Middle frontal gyrus (tissue), 1 donor: ENCODE results near the gene RAD51B.
"Not testable (repeated sequence)": the region's sequence is repeated elsewhere in the genome, so short reads cannot be mapped to it uniquely, and the experiment has no call there.

Experiments used
- DNase-seq: peaks from one replicate; pipeline ENCODE4 v3.0.0-alpha.2; 2015; ENCODE audit warnings: low spot score; ENCODE audit errors: extremely low spot score

RAD51B gene

GRCh38 chr14:68269136-68269927 is 449.8 kb downstream of the RAD51B start:
- DNase-seq, result no peak

- DNase-seq, result no peak
These were observed 450.8 kb downstream of the RAD51B start for GRCh38 chr14:68270342-68270741.

- no peak for DNase-seq
These were observed 452.4 kb downstream of the RAD51B start for GRCh38 chr14:68271913-68272391.

- DNase-seq, result no peak
These were observed 453.8 kb downstream of the RAD51B start for GRCh38 chr14:68273413-68273812.

- DNase-seq, result no peak
These were observed 455.1 kb downstream of the RAD51B start for GRCh38 chr14:68274725-68275124.

GRCh38 chr14:68278576-68279436 is 459.2 kb downstream of the RAD51B start:
- no peak for DNase-seq

- DNase-seq, result no peak
These were observed 459.8 kb downstream of the RAD51B start for GRCh38 chr14:68279437-68279720.

- no peak for DNase-seq
These were observed 460.2 kb downstream of the RAD51B start for GRCh38 chr14:68279777-68280233.

GRCh38 chr14:68281497-68281896 is 461.9 kb downstream of the RAD51B start:
- DNase-seq, result no peak

GRCh38 chr14:68282479-68283377 is 463.1 kb downstream of the RAD51B start:
- no peak for DNase-seq

GRCh38 chr14:68283378-68284123 is 464.0 kb downstream of the RAD51B start:
- DNase-seq, result no peak

- no peak for DNase-seq
These were observed 464.8 kb downstream of the RAD51B start for GRCh38 chr14:68284333-68284732.

GRCh38 chr14:68284834-68285233 is 465.3 kb downstream of the RAD51B start:
- no peak for DNase-seq

- no peak for DNase-seq
These were observed 466.0 kb downstream of the RAD51B start for GRCh38 chr14:68285421-68286179.

GRCh38 chr14:68286667-68287066 is 467.1 kb downstream of the RAD51B start:
- no peak for DNase-seq

- not testable (repeated sequence) for DNase-seq
These were observed 469.9 kb downstream of the RAD51B start for GRCh38 chr14:68289452-68289851.

GRCh38 chr14:68291820-68292219 is 472.2 kb downstream of the RAD51B start:
- no peak for DNase-seq

- no peak for DNase-seq
These were observed 473.0 kb downstream of the RAD51B start for GRCh38 chr14:68292441-68293215.

GRCh38 chr14:68293404-68293803 is 473.8 kb downstream of the RAD51B start:
- DNase-seq, result no peak
